ENCODE results near the gene NOC4L.

DNA sequence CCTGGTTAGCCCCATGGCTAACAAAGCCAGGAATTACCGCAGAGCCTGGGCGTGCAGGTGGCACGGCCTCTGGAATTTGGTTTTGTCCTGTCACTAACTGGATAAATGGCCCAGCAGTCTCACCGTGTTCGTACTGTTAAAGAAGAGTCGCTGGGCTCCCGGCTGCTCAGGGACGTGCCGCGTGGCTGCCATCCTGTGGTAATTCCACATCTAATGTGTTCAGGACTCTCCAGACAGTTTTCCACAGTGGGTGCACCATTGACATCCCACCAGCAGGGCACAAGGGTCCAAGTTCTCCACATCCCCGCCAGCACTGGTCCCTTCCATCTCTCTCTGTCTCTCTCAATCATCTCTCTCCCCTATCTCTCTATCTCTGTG, 19.6 kb downstream of the NOC4L start:
- TF ChIP-seq, protein P1, sequence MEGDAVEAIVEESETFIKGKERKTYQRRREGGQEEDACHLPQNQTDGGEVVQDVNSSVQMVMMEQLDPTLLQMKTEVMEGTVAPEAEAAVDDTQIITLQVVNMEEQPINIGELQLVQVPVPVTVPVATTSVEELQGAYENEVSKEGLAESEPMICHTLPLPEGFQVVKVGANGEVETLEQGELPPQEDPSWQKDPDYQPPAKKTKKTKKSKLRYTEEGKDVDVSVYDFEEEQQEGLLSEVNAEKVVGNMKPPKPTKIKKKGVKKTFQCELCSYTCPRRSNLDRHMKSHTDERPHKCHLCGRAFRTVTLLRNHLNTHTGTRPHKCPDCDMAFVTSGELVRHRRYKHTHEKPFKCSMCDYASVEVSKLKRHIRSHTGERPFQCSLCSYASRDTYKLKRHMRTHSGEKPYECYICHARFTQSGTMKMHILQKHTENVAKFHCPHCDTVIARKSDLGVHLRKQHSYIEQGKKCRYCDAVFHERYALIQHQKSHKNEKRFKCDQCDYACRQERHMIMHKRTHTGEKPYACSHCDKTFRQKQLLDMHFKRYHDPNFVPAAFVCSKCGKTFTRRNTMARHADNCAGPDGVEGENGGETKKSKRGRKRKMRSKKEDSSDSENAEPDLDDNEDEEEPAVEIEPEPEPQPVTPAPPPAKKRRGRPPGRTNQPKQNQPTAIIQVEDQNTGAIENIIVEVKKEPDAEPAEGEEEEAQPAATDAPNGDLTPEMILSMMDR (IDR thresholded peaks at IDR 0.05; ENCODE audit: insufficient read depth, low read depth, low read length), result no peak
- no peak for TF ChIP-seq EZH2 (IDR thresholded peaks at IDR 0.05; ENCODE audit: insufficient read depth, low read length)
